K562 (cell line): ENCODE results near the gene CPLX3. TPM values are rescaled to one million over a fixed set of nuclear protein-coding genes. Genes with fewer than 3 reads are reported as not detected.

Source experiments
- ATAC-seq: fragments of 200-7000 bp; cut with Tn5 transposase; 3 replicates; pipeline ENCODE4 v1.9.1; 2020; ENCODE audit warnings: moderate library complexity
- BruUV-seq: library from RNA; stranded (reverse); fragments of 400-500 nt; replicated peaks from 2 replicates; lab custom pipeline; 2021; lab: Mats Ljungman, UMichigan
- CTCF ChIA-PET: fragments of 300-600 bp; formaldehyde crosslinking; extraction: SDS; loops from one replicate; lab custom pipeline; 2021; ENCODE audit warnings: low intra/inter-chr PET ratio; lab: Yijun Ruan, JAX
- POLR2A ChIA-PET: fragments of 300-600, 350-650 bp; sonication (Branson Sonifier 250); formaldehyde crosslinking; extraction: SDS; loops from one replicate; lab custom pipeline; 2021; ENCODE audit warnings: antibody characterized with exemption, inconsistent platforms; lab: Yijun Ruan, JAX
- DNase-seq, 4 experiments: peaks; one replicate each; pipeline versions ENCODE4 v3.0.0 to v3.0.0-alpha.2; 2011 to 2018; ENCODE audit warnings: low spot score in 3 of 4, mixed read lengths in 3 of 4; ENCODE audit errors: extremely low read depth in 1 of 4
- FAIRE-seq: peaks from 2 replicates; lab custom pipeline; 2011; peaks lifted over from hg19 to GRCh38; lab: Jason Lieb, UNC
- H2AFZ ChIP-seq: 2 replicates; pipeline ENCODE4 v1.6.0; 2011; ENCODE audit warnings: low read depth, low read length, control low read depth, inconsistent platforms
- H3K27ac ChIP-seq: fragments of 200-600 bp; 3 replicates; pipeline ENCODE4 v1.8.0; 2011; ENCODE audit warnings: low read depth, mild to moderate bottlenecking, control low read depth, inconsistent platforms, low read length, moderate library complexity, mixed read lengths; ENCODE audit errors: extremely low read depth
- H3K27me3 ChIP-seq, 2 experiments: fragments of 300-600 bp in 1 of 2; 2 replicates in 1 of 2; 3 replicates in 1 of 2; pipeline versions ENCODE4 v1.6.0 to v1.8.0; 2011; ENCODE audit warnings: inconsistent platforms in 2 of 2, low read length in 2 of 2, mild to moderate bottlenecking in 1 of 2, mixed read lengths in 1 of 2, moderate library complexity in 1 of 2; ENCODE audit not compliant: control insufficient read depth in 2 of 2, insufficient read depth in 2 of 2
- H3K36me3 ChIP-seq: fragments of 300-600 bp; 3 replicates; pipeline ENCODE4 v1.8.0; 2011; ENCODE audit warnings: mild to moderate bottlenecking, low read length, inconsistent platforms; ENCODE audit not compliant: control insufficient read depth, insufficient read depth
- H3K4me1 ChIP-seq, 2 experiments: fragments of 200-600 bp in 1 of 2; replicated peaks in 1 of 2; 2 replicates in 1 of 2; 3 replicates in 1 of 2; pipeline versions ENCODE4 v1.5.1 to v1.8.0; 2011; ENCODE audit warnings: inconsistent platforms in 2 of 2, low read length in 2 of 2, mild to moderate bottlenecking in 1 of 2, mixed read lengths in 1 of 2, moderate library complexity in 1 of 2; ENCODE audit not compliant: control insufficient read depth in 2 of 2, insufficient read depth in 2 of 2
- H3K4me2 ChIP-seq: 2 replicates; pipeline ENCODE4 v1.6.1; 2011; ENCODE audit warnings: low read length, control low read depth, inconsistent platforms, mixed read lengths; ENCODE audit not compliant: insufficient read depth
- H3K4me3 ChIP-seq: fragments of 200-600 bp; sonication (generic), shearing (Covaris generic); 2 replicates; pipeline ENCODE4 v1.5.1; 2016; ENCODE audit warnings: control low read depth, inconsistent platforms
- H3K79me2 ChIP-seq: fragments of 200-600 bp; 3 replicates; pipeline ENCODE4 v1.8.0; 2011; ENCODE audit warnings: low read length, inconsistent platforms; ENCODE audit not compliant: control insufficient read depth, insufficient read depth
- H3K9ac ChIP-seq, 2 experiments: 2 replicates each; pipeline versions ENCODE4 v1.6.0 to v1.6.1; 2011; ENCODE audit warnings: low read depth in 2 of 2, low read length in 2 of 2, control low read depth in 1 of 2, inconsistent platforms in 1 of 2, mild to moderate bottlenecking in 1 of 2, mixed read lengths in 1 of 2; ENCODE audit not compliant: insufficient read depth in 1 of 2
- H3K9me1 ChIP-seq: one replicate; pipeline ENCODE4 v1.6.0; 2011; ENCODE audit warnings: inconsistent platforms, mild to moderate bottlenecking, low read length, moderate library complexity; ENCODE audit not compliant: control insufficient read depth, insufficient read depth
- H3K9me3 ChIP-seq: replicated peaks from 2 replicates; pipeline ENCODE4 v1.5.1; 2011; ENCODE audit warnings: low read depth, low read length, inconsistent platforms; ENCODE audit not compliant: control insufficient read depth, insufficient read depth
- H4K20me1 ChIP-seq: replicated peaks from 2 replicates; pipeline ENCODE4 v1.6.1; 2011; ENCODE audit warnings: low read length, inconsistent platforms, mixed read lengths; ENCODE audit not compliant: control insufficient read depth, insufficient read depth
- CBFA2T3 ChIP-seq: fragments of 450-650 bp; IDR thresholded peaks from 2 replicates; pipeline ENCODE4 v1.6.1; 2017
- CTCF ChIP-seq, 3 experiments: IDR thresholded peaks in 2 of 3; conservative IDR thresholded peaks in 1 of 3; 2 replicates each; pipeline ENCODE4 v1.5.1; 2011 to 2012; ENCODE audit warnings: low read length in 3 of 3, mild to moderate bottlenecking in 3 of 3, control low read depth in 2 of 3, improper control_type of control experiment in 1 of 3, inconsistent platforms in 1 of 3, low read depth in 1 of 3, mixed read lengths in 1 of 3, moderate library complexity in 1 of 3; ENCODE audit not compliant: insufficient read depth in 2 of 3
- NFE2L1 ChIP-seq: fragments of 450-650 bp; IDR thresholded peaks from 2 replicates; pipeline ENCODE4 v1.6.1; 2016; ENCODE audit warnings: missing genetic modification characterization, low read depth, mild to moderate bottlenecking, missing compliant biosample characterization, moderate library complexity, borderline replicate concordance
- NFIC ChIP-seq: fragments of 450-650 bp; IDR thresholded peaks from 2 replicates; pipeline ENCODE4 v1.6.1; 2017; ENCODE audit warnings: mild to moderate bottlenecking, inconsistent platforms
- PKNOX1 ChIP-seq: fragments of 450-650 bp; IDR thresholded peaks from 2 replicates; pipeline ENCODE4 v1.6.1; 2016
- POU5F1 ChIP-seq: fragments of 150-350 bp; IDR thresholded peaks from 2 replicates; pipeline ENCODE4 v1.6.1; 2014; ENCODE audit warnings: borderline replicate concordance, low read length, low read depth, mild to moderate bottlenecking; ENCODE audit not compliant: partially characterized antibody
- STAG1 ChIP-seq: sonication (generic); formaldehyde crosslinking; IDR thresholded peaks from 2 replicates; pipeline ENCODE4 v1.5.0; 2020; ENCODE audit warnings: missing genetic modification reagents, borderline replicate concordance
- WGBS: fragments of 100-300 bp; shearing (Covaris generic); methylation state at CpG from one replicate; pipeline ENCODE4 v1.1.6; 2016; ENCODE audit warnings: low coverage, mixed read lengths; ENCODE audit not compliant: insufficient coverage; ENCODE audit errors: missing lambda C conversion rate; 5-methylcytosine and 5-hydroxymethylcytosine counted together
- in situ Hi-C: fragments of 300-500 bp; cut with MboI; formaldehyde crosslinking; loops from 4 replicates; pipeline ENCODE4 v1.15.0; 2018; ENCODE audit warnings: inconsistent platforms, mixed read lengths
- intact Hi-C: fragments of 100-400 bp; cut with micrococcal nuclease; formaldehyde crosslinking; loops from 2 replicates; pipeline ENCODE4 v1.14.2; 2022
- polyA plus RNA-seq, 8 experiments: library from polyadenylated mRNA; depleted of rRNA in 4 of 8; stranded (reverse) in 5 of 8; unstranded in 3 of 8; fragments of >200 nt; fragmentation: Nextera tagmentation in 2 of 8; fragmentation: Illumina TruSeq in 1 of 8; extraction: Ambion mirVana in 2 of 8; extraction: Trizol in 1 of 8; gene quantifications; 2 replicates each; pipeline versions ENCODE4 v1.2.1 to v1.2.3, GENCODE V29; 2011 to 2014; ENCODE audit warnings: inconsistent platforms in 1 of 8, missing spikeins in 1 of 8
- total RNA-seq, 7 experiments: library from RNA; depleted of rRNA in 6 of 7; stranded (reverse); fragments of >200 nt in 6 of 7; fragmentation: Illumina TruSeq in 2 of 7; extraction: Trizol in 2 of 7; gene quantifications; 2 replicates each; pipeline versions ENCODE4 v1.2.1 to v1.2.3, GENCODE V29; 2011 to 2021; ENCODE audit warnings: low replicate concordance in 1 of 7
- TF ChIP-seq, protein P1 (sequence below): fragments of 450-650 bp; IDR thresholded peaks from 2 replicates; pipeline ENCODE4 v1.7.1; 2018; ENCODE audit warnings: mild to moderate bottlenecking, low read depth; ENCODE audit not compliant: partially characterized antibody

Gene CPLX3
- total and polyA plus RNA-seq, 9 of the 15 experiments (the other 6 are each of a cell fraction or from before 2014, with no cell fraction given) = not detected

- 0 out of 2 replicates have a peak, but pooled peaks have one; percentile 13 for TF ChIP-seq STAG1 (CRISPR knock-in tag)
- no peak for TF ChIP-seq POU5F1
Measured at GRCh38 chr15:74839526-74840395, 13.3 kb downstream of the CPLX3 start (continued).

- ChIA-PET CTCF (no interaction called here), POLR2A (no interaction called here)
- Histone ChIP-seq H2AFZ (no peak overlapping the region), H3K9me3 (no peaks in the 10 kb centered on the region), H4K20me1 (peaks cover 4% of the 10 kb centered on the region; the same call in 1 of the 2 replicates), H3K27ac (no peak overlapping the region; the same call in 2 of the 3 replicates), H3K4me2 (no peak overlapping the region), H3K79me2 (peaks cover 14% of the 10 kb centered on the region; the same call in 2 of the 3 replicates), H3K4me3 (no peak overlapping the region), H3K4me1 (peaks cover 19 to 62% of the 10 kb centered on the region in 2 experiments; a peak in 4 of 5 replicates), H3K27me3 (no peaks in the 10 kb centered on the region), H3K9me1 (peaks cover 8% of the 10 kb centered on the region), H3K9ac (peak overlapping the region in 1 of 2 experiments; percentile 22; a peak in 2 of 4 replicates), H3K36me3 (peaks cover 60% of the 10 kb centered on the region; the same call in 2 of the 3 replicates)
- intact Hi-C loops (loop anchor here (5.0 kb wide), 3 partner anchors 51 to 146 kb away; partner anchors contain the start of gene MPI), in situ Hi-C loops (no loop called here)
- BruUV-seq = no TSS peak
- no peak for ATAC-seq
- peak in 3 of 4 experiments; percentile 27 to 72 (median 69) for DNase-seq
- FAIRE-seq = no peak
- WGBS = 61% methylated on average over 5 of the region's 9 CpGs
- peak; percentile 24; the same call in 1 of the 2 replicates for TF ChIP-seq CBFA2T3
- no peak for TF ChIP-seq NFE2L1
- TF ChIP-seq, protein P1, sequence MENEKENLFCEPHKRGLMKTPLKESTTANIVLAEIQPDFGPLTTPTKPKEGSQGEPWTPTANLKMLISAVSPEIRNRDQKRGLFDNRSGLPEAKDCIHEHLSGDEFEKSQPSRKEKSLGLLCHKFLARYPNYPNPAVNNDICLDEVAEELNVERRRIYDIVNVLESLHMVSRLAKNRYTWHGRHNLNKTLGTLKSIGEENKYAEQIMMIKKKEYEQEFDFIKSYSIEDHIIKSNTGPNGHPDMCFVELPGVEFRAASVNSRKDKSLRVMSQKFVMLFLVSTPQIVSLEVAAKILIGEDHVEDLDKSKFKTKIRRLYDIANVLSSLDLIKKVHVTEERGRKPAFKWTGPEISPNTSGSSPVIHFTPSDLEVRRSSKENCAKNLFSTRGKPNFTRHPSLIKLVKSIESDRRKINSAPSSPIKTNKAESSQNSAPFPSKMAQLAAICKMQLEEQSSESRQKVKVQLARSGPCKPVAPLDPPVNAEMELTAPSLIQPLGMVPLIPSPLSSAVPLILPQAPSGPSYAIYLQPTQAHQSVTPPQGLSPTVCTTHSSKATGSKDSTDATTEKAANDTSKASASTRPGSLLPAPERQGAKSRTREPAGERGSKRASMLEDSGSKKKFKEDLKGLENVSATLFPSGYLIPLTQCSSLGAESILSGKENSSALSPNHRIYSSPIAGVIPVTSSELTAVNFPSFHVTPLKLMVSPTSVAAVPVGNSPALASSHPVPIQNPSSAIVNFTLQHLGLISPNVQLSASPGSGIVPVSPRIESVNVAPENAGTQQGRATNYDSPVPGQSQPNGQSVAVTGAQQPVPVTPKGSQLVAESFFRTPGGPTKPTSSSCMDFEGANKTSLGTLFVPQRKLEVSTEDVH = no peak
- 0 out of 2 replicates have a peak, but pooled peaks have one; percentile 18 for TF ChIP-seq NFIC
- peak; percentile 56 for TF ChIP-seq PKNOX1
- 0 out of 6 replicates have a peak, but pooled peaks of 1 of the 3 experiments have one; percentile 1 for TF ChIP-seq CTCF (IDR thresholded peaks at IDR 0.05 in 2 of 3, conservative IDR thresholded peaks at IDR 0.05 in 1 of 3; ENCODE audit: insufficient read depth in 2 of 3, low read depth in 1 of 3, low read length in 3 of 3)
Measured at GRCh38 chr15:74840851-74841775, 14.7 kb downstream of the CPLX3 start.
